HCT116 (cell line): ENCODE data around the gene CFAP91. TPM values are rescaled to one million over a fixed set of nuclear protein-coding genes. Genes with fewer than 3 reads are reported as not detected.

ENCODE experiments used
- ATAC-seq: fragments of 200-7000 bp; cut with Tn5 transposase; 2 replicates; pipeline ENCODE4 v1.9.1; 2020; ENCODE audit warnings: mild to moderate bottlenecking, moderate library complexity
- BruUV-seq: library from RNA; stranded (reverse); fragments of 400-500 nt; replicated peaks from 2 replicates; lab custom pipeline; 2021; lab: Mats Ljungman, UMichigan
- CTCF ChIA-PET: fragments of 300-600 bp; sonication (Branson Sonifier 250); formaldehyde crosslinking; loops from one replicate; lab custom pipeline; 2021; ENCODE audit warnings: antibody characterized with exemption; lab: Charles Lee
- POLR2A ChIA-PET: fragments of 300-600, 350-600 bp; sonication (Branson Sonifier 250); formaldehyde crosslinking; loops from one replicate; lab custom pipeline; 2021; ENCODE audit warnings: antibody characterized with exemption; lab: Charles Lee
- RAD21 ChIA-PET, 2 experiments: fragments of 300-600 bp; sonication (Branson Sonifier 250); formaldehyde crosslinking; loops; one replicate each; lab custom pipeline; 2023; ENCODE audit warnings: low total read pairs in 2 of 2; ENCODE audit not compliant: uncharacterized antibody in 2 of 2, unreplicated experiment in 2 of 2, low non-redundant PET in 1 of 2; lab: Charles Lee
- DNase-seq: peaks from one replicate; pipeline ENCODE4 v3.0.0-alpha.2; 2010; ENCODE audit warnings: low read depth, low spot score
- H2AFZ ChIP-seq: fragments of 200-600 bp; shearing (Covaris generic), sonication (generic); 2 replicates; pipeline ENCODE4 v1.6.1; 2017; ENCODE audit warnings: low read depth, mixed run types, mixed read lengths, antibody characterized with exemption, low read length; ENCODE audit not compliant: poor library complexity, severe bottlenecking
- H3K27ac ChIP-seq: 2 replicates; pipeline ENCODE4 v1.5.1; 2012; ENCODE audit warnings: low read depth, low read length
- H3K27me3 ChIP-seq: fragments of 200-600 bp; sonication (generic); 2 replicates; pipeline ENCODE4 v1.6.1; 2016; ENCODE audit warnings: mixed run types, low read length, mixed read lengths; ENCODE audit not compliant: insufficient read depth
- H3K36me3 ChIP-seq, 2 experiments: fragments of 200-500 bp in 1 of 2; fragments of 200-600 bp in 1 of 2; sonication (Bioruptor generic) in 1 of 2; sonication (generic) in 1 of 2; 2 replicates each; pipeline versions ENCODE4 v1.5.1 to v1.6.1; 2014 to 2016; ENCODE audit warnings: low read length in 2 of 2, inconsistent platforms in 1 of 2, mixed read lengths in 1 of 2, mixed run types in 1 of 2; ENCODE audit not compliant: insufficient read depth in 2 of 2, control insufficient read depth in 1 of 2
- H3K4me1 ChIP-seq, 2 experiments: fragments of 200-600 bp in 1 of 2; sonication (generic) in 1 of 2; 2 replicates each; pipeline versions ENCODE4 v1.5.1 to v1.6.1; 2012 to 2017; ENCODE audit warnings: low read length in 2 of 2, inconsistent platforms in 1 of 2, mild to moderate bottlenecking in 1 of 2, mixed read lengths in 1 of 2, mixed run types in 1 of 2, moderate library complexity in 1 of 2; ENCODE audit not compliant: insufficient read depth in 2 of 2, control insufficient read depth in 1 of 2
- H3K4me2 ChIP-seq: fragments of 200-600 bp; sonication (generic); 2 replicates; pipeline ENCODE4 v1.6.1; 2017; ENCODE audit warnings: mixed run types, low read length, mixed read lengths
- H3K4me3 ChIP-seq, 2 experiments: fragments of 200-600 bp in 1 of 2; sonication (generic) in 1 of 2; replicated peaks in 1 of 2; 2 replicates each; pipeline ENCODE4 v1.5.1; 2011 to 2016; ENCODE audit warnings: low read length in 2 of 2, control low read depth in 1 of 2, low read depth in 1 of 2, mild to moderate bottlenecking in 1 of 2, mixed read lengths in 1 of 2, mixed run types in 1 of 2
- H3K79me2 ChIP-seq: fragments of 200-600 bp; sonication (generic); 2 replicates; pipeline ENCODE4 v1.6.1; 2017; ENCODE audit warnings: mild to moderate bottlenecking, mixed run types, low read length, moderate library complexity, mixed read lengths; ENCODE audit not compliant: insufficient read depth
- H3K9ac ChIP-seq: fragments of 200-600 bp; sonication (generic); 2 replicates; pipeline ENCODE4 v1.6.1; 2016; ENCODE audit warnings: low read length, mixed read lengths
- H3K9me2 ChIP-seq: fragments of 200-600 bp; sonication (generic), shearing (Covaris generic); 2 replicates; pipeline ENCODE4 v1.6.1; 2017; ENCODE audit warnings: mixed run types, mild to moderate bottlenecking, moderate library complexity; ENCODE audit not compliant: insufficient read depth
- H3K9me3 ChIP-seq, 2 experiments: fragments of 200-500 bp in 1 of 2; fragments of 200-600 bp in 1 of 2; sonication (Bioruptor generic) in 1 of 2; sonication (generic) in 1 of 2; 2 replicates each; pipeline ENCODE4 v1.6.1; 2014 to 2017; ENCODE audit warnings: low read length in 2 of 2, mixed read lengths in 2 of 2, inconsistent platforms in 1 of 2, low read depth in 1 of 2, mild to moderate bottlenecking in 1 of 2, mixed run types in 1 of 2, moderate library complexity in 1 of 2; ENCODE audit not compliant: control insufficient read depth in 1 of 2, insufficient read depth in 1 of 2
- H4K20me1 ChIP-seq: fragments of 200-600 bp; sonication (generic), shearing (Covaris generic); 2 replicates; pipeline ENCODE4 v1.6.1; 2017; ENCODE audit warnings: mixed run types, mild to moderate bottlenecking, moderate library complexity; ENCODE audit not compliant: insufficient read depth
- ELF1 ChIP-seq: IDR thresholded peaks from 2 replicates; pipeline ENCODE4 v1.6.1; 2012; ENCODE audit warnings: low read depth, borderline replicate concordance
- EZH2phosphoT487 ChIP-seq: fragments of 200-600 bp; IDR thresholded peaks from 2 replicates; pipeline ENCODE4 v1.6.1; 2018; ENCODE audit warnings: antibody characterized with exemption, borderline replicate concordance
- RAD21 ChIP-seq: IDR thresholded peaks from 2 replicates; pipeline ENCODE4 v1.6.1; 2012; ENCODE audit warnings: low read depth, mild to moderate bottlenecking
- SIN3A ChIP-seq: IDR thresholded peaks from 2 replicates; pipeline ENCODE4 v1.6.1; 2012; ENCODE audit warnings: low read depth
- SRF ChIP-seq: IDR thresholded peaks from 2 replicates; pipeline ENCODE4 v1.6.1; 2012; ENCODE audit warnings: low read depth
- TCF7L2 ChIP-seq: IDR thresholded peaks from 2 replicates; pipeline ENCODE4 v1.7.0; 2011; ENCODE audit warnings: borderline replicate concordance, inconsistent platforms; ENCODE audit not compliant: insufficient read depth, insufficient read length; ENCODE audit errors: extremely low read depth
- intact Hi-C: fragments of 100-400 bp; cut with micrococcal nuclease; formaldehyde crosslinking; loops from 2 replicates; pipeline ENCODE4 v1.10.0; 2022
- total RNA-seq: library from RNA; stranded (reverse); gene quantifications from one replicate; pipeline ENCODE4 v1.2.1, GENCODE V29; 2021; ENCODE audit not compliant: unreplicated experiment
- TF ChIP-seq, protein P1 (sequence below): IDR thresholded peaks from 2 replicates; pipeline ENCODE4 v1.6.1; 2012; ENCODE audit warnings: low read depth
- TF ChIP-seq, protein P2 (sequence below): IDR thresholded peaks from 2 replicates; pipeline ENCODE4 v1.6.1; 2012

Gene CFAP91
- total RNA-seq, 1 experiment from 2014 or later: 0.96 TPM

- Histone ChIP-seq H3K79me2 (no peaks in the 10 kb centered on the region), H3K9ac (no peak overlapping the region), H3K4me2 (no peak overlapping the region), H3K27me3 (no peaks in the 10 kb centered on the region), H4K20me1 (no peaks in the 10 kb centered on the region), H3K9me2 (no peaks in the 10 kb centered on the region), H3K4me1 (no peaks in the 10 kb centered on the region), H2AFZ (no peak overlapping the region), H3K36me3 (no peaks in the 10 kb centered on the region), H3K4me3 (no peak overlapping the region), H3K9me3 (no peaks in the 10 kb centered on the region), H3K27ac (no peak overlapping the region)
- intact Hi-C loops: no loop called here
- TF ChIP-seq, protein P1, sequence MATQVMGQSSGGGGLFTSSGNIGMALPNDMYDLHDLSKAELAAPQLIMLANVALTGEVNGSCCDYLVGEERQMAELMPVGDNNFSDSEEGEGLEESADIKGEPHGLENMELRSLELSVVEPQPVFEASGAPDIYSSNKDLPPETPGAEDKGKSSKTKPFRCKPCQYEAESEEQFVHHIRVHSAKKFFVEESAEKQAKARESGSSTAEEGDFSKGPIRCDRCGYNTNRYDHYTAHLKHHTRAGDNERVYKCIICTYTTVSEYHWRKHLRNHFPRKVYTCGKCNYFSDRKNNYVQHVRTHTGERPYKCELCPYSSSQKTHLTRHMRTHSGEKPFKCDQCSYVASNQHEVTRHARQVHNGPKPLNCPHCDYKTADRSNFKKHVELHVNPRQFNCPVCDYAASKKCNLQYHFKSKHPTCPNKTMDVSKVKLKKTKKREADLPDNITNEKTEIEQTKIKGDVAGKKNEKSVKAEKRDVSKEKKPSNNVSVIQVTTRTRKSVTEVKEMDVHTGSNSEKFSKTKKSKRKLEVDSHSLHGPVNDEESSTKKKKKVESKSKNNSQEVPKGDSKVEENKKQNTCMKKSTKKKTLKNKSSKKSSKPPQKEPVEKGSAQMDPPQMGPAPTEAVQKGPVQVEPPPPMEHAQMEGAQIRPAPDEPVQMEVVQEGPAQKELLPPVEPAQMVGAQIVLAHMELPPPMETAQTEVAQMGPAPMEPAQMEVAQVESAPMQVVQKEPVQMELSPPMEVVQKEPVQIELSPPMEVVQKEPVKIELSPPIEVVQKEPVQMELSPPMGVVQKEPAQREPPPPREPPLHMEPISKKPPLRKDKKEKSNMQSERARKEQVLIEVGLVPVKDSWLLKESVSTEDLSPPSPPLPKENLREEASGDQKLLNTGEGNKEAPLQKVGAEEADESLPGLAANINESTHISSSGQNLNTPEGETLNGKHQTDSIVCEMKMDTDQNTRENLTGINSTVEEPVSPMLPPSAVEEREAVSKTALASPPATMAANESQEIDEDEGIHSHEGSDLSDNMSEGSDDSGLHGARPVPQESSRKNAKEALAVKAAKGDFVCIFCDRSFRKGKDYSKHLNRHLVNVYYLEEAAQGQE: no peak
- TF ChIP-seq EZH2phosphoT487 (no peak), SIN3A (no peak), ELF1 (no peak), RAD21 (no peak), SRF (no peak), TCF7L2 (no peak)
- TF ChIP-seq, protein P2, sequence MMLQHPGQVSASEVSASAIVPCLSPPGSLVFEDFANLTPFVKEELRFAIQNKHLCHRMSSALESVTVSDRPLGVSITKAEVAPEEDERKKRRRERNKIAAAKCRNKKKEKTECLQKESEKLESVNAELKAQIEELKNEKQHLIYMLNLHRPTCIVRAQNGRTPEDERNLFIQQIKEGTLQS: no peak
- no peak for ATAC-seq
- DNase-seq: no peak
- CTCF ChIA-PET: no interaction called here
- POLR2A ChIA-PET: no interaction called here
- BruUV-seq: no TSS peak
- RAD21 ChIA-PET: no interaction called here
Observed at GRCh38 chr3:119746423-119746822, 43.6 kb downstream of the CFAP91 start.
